ENCODE results near the gene CDA.

CDA gene

GRCh38 chr1:20588634-20589225, at the start of gene CDA:
Gene CDA (plus strand): TSS chr1:20589097. CDS start chr1:20589130, 33 bp downstream.
- no peak for DNase-seq (ENCODE audit: low read depth in 2 of 2)

DNA sequence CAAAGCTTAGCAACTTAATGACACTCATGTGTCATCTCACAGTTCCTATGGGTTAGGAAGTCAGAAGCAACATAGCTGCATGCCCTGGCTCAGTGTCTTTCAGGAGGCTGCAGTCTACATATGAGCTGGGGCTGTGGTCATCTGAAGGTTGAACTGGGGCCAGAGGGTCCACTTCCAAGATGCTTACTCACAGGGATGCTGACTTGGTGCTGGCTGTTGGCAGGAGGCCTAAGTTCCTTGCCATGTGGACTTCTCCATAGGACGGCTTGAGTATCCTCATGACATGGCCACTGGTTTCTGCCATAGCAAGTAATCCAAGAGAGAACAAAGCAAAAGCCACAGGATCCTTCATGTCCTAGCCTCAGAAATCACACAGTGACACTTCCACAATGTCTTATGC, 48.6 kb upstream of the CDA start:
- DNase-seq (ENCODE audit: low read depth in 2 of 2) = no peak

GRCh38 chr1:20546637-20547036, 42.3 kb upstream of the CDA start:
- DNase-seq (ENCODE audit: low read depth in 2 of 2) = no peak

DNA sequence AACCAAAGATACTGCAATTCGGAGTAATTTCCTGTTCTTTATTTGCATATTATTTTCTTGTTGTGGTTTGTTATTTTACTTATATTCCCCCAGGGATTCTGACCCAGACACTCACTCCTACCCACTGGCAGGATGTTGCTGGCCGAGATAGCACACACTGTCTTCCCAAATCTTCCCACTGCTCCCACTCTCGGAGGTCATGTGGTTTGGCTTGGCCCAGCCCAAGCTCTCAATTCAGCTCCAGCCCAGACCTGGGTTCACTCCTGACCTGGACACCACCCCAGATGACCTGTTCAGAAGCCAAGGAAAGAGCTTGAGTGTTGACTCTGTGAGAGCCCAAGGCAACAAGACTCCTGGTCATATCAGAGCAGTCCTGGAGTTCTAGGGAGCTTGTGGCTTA, 37.7 kb upstream of the CDA start:
- no peak for DNase-seq (ENCODE audit: low read depth in 2 of 2)

- DNase-seq (ENCODE audit: low read depth in 2 of 2) = no peak
Observed at GRCh38 chr1:20551945-20552727, 36.8 kb upstream of the CDA start, which contains the start of gene FAM43B. Gene FAM43B (plus strand): TSS chr1:20552573. CDS start chr1:20552974, 401 bp downstream.

GRCh38 chr1:20552728-20553445, 36.0 kb upstream of the CDA start:
- DNase-seq (ENCODE audit: low read depth in 2 of 2) = no peak

- no peak for DNase-seq (ENCODE audit: low read depth in 2 of 2)
Observed at GRCh38 chr1:20555025-20555757, 33.7 kb upstream of the CDA start.

DNA sequence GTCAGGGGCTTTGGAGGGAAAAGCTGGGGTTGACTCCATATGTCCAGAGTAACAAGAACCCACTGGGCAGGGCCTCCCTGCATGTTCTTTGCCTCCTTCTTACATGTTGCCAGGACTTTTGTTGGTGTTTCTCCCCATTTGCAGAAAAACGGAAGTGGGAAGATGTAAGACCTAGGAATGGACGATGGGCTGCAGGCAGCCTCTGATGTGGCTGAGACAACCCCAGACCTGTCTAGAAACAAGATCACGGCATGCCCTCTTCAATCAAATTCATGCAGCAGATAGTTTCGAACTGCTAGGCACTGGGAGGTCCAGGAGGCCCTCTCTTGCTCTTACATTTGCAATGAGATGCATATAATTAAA, 33.2 kb upstream of the CDA start:
- no peak for DNase-seq (ENCODE audit: low read depth in 2 of 2)

DNA sequence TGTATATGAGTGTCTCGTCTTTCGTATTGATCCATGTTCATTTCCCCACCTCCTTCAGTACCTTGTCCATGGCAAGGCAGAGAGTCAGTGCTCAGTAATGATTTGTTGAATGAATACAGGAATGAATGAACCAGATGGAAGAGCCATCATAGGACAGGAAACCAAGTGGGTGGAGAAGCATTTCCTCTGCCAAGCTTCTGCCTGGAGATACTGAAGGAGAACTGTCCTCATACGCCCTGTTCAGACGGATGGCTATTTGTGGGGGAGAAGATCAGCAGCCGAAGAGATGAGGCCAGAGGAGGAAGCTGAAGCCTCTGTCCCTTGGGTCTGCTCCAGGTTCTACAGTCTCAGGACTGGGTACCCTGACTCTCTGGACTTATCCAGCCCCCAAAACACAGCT, 30.7 kb upstream of the CDA start:
- DNase-seq (ENCODE audit: low read depth in 2 of 2) = no peak

DNA sequence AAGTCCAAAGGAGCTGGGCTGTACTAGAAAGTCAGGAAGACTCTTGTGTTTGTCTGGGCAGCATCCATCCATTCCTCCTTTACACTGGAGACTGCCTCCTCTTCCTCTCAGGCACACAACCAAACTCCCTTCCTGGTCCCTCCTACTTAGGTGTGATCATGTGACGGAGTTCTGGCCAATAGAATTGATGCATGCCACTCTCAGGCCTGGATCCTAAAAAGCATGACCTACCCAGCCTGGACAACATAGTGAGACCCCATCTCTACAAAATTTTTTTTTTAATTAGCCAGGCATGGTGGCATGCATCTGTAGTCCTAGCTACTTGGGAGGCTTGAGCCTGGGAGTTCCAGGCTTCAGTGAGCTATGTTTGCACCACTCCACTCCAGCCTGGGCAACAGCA, 27.9 kb upstream of the CDA start:
- no peak for DNase-seq (ENCODE audit: low read depth in 2 of 2)

DNA sequence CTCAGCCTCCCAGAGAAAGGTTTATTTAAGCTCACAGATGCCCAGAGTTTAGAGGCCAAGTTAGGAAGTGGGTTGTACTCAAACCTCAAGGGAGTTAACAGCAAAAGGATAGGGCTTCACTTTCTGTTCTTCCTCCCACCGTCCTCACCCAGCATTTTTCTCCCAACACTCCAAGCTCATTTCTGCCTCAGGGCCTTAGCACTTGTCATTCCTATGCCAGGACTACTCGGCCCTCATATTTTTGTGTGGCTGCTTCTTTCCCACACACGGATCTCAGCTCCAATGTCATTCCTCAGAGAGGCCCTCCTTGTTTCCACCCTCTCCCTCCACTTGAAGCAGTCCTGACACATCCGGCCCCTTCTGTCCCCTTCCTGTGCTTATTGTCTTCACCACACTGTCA, 23.7 kb upstream of the CDA start:
- no peak for DNase-seq (ENCODE audit: low read depth in 2 of 2)

GRCh38 chr1:20569523-20570098, 19.3 kb upstream of the CDA start:
- no peak for DNase-seq (ENCODE audit: low read depth in 2 of 2)

- DNase-seq (ENCODE audit: low read depth in 2 of 2) = no peak
Observed at GRCh38 chr1:20571427-20571826, 17.5 kb upstream of the CDA start.

- DNase-seq (ENCODE audit: low read depth in 2 of 2) = no peak
Observed at GRCh38 chr1:20573987-20574386, 14.9 kb upstream of the CDA start.

GRCh38 chr1:20574686-20575540, 14.0 kb upstream of the CDA start:
- peak; percentile 57 to 59 for DNase-seq (ENCODE audit: low read depth in 2 of 2)

GRCh38 chr1:20575541-20576336, 13.2 kb upstream of the CDA start:
- no peak for DNase-seq (ENCODE audit: low read depth in 2 of 2)

DNA sequence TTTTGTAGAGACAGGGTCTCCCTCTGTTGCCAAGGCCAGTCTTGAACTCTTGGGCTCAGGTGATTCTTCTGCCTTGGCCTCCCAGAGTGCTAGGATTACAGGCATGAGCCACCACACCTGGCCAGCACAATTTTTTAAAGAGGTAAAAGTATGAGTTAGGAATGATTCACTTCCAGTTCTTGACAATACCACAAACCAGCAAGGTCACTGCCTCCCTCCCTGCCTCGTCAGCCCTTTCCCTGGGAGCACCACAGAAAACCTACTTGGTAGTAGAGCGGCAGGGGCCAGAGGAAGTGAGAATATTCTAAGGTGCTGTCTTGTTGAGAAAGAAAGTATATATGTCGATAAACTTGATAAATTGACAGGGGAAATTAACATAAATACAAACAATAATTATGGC, 10.8 kb upstream of the CDA start:
- DNase-seq (ENCODE audit: low read depth in 2 of 2) = no peak

DNA sequence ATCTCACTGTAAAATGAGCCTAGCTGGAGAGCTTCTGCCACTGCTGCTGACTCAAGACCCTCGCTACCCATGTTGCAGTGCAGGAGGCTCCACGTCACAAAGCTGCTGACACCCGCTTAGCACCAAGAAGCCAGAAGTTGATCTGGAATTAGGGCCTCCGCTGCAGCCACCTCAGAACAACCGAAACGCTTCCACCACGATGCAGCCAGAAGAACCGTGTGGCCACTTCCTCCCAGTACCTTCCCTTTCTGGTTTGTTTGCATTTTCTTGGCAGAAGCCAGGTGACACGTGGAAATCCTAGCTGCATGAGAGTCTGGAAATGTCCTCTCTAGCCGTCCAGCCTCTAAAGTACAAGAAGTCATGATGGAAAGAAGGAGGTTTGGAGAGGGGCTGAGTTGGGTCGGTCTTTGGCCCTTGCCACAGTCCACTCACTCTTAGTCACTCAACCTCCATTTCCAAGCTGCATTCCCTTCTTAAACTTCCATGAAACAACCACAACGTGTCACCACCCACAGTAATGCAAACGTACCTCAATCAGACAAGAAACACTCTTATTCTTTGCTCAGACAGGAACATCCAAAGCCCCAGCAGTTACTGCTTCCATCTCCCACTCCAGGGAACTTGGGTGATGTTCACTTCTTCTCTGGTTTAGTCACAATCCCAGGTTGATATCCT, 10.0 kb upstream of the CDA start:
- no peak for DNase-seq (ENCODE audit: low read depth in 2 of 2)

GRCh38 chr1:20584890-20585289, 4.0 kb upstream of the CDA start:
- no peak for DNase-seq (ENCODE audit: low read depth in 2 of 2)
